SK-N-SH (cell line): ENCODE measurements around the gene MAP3K9.

ENCODE experiments used
- CTCF ChIP-seq: fragments of 200-600 bp; sonication (generic); IDR thresholded peaks from 2 replicates; pipeline ENCODE4 v1.6.1; 2017; ENCODE audit warnings: antibody characterized with exemption, mild to moderate bottlenecking, moderate library complexity
- EP300 ChIP-seq, 2 experiments: IDR thresholded peaks; 2 replicates each; pipeline versions ENCODE4 v1.4.0 to v1.6.1; 2012; ENCODE audit warnings: borderline replicate concordance in 1 of 2, low read depth in 1 of 2, low read length in 1 of 2
- TAF1 ChIP-seq: IDR thresholded peaks from 2 replicates; pipeline ENCODE4 v1.6.1; 2012; ENCODE audit warnings: low read depth, mild to moderate bottlenecking, low read length, moderate library complexity, borderline replicate concordance
- USF2 ChIP-seq: fragments of 150-350 bp; IDR thresholded peaks from 2 replicates; pipeline ENCODE4 v1.6.1; 2017; ENCODE audit warnings: antibody characterized with exemption, low read length, low read depth, borderline replicate concordance

- no peak for TF ChIP-seq TAF1
- no peak for TF ChIP-seq EP300 (IDR thresholded peaks at IDR 0.05; ENCODE audit: borderline replicate concordance in 1 of 2, low read depth in 1 of 2, low read length in 1 of 2)
- TF ChIP-seq USF2, result no peak
- TF ChIP-seq CTCF, result no peak
These were observed 67.0 kb downstream of the MAP3K9 start for GRCh38 chr14:70742316-70742715.
